CD14-positive monocyte (primary cell): ENCODE results near the gene FAT1. TPM values are rescaled to one million over a fixed set of nuclear protein-coding genes. Genes with fewer than 3 reads are reported as not detected.

Source experiments
- DNase-seq, 3 donors: peaks; one replicate each; pipeline ENCODE4 v3.0.0-alpha.2; 2011 to 2022
- H2AFZ ChIP-seq: 2 replicates; pipeline ENCODE4 v1.6.0; 2012; ENCODE audit warnings: mild to moderate bottlenecking, low read depth, low read length, inconsistent platforms; ENCODE audit not compliant: insufficient read depth, poor library complexity, severe bottlenecking
- H3K27ac ChIP-seq, 2 donors: 1 replicate in 1 of 2; 2 replicates in 1 of 2; pipeline ENCODE4 v1.5.1; 2012 to 2013; ENCODE audit warnings: low read length in 2 of 2, control low read depth in 1 of 2, inconsistent platforms in 1 of 2, low read depth in 1 of 2, mild to moderate bottlenecking in 1 of 2
- H3K27me3 ChIP-seq, 2 donors: one replicate each; pipeline versions ENCODE4 v1.6.0 to v1.6.1; 2011 to 2013; ENCODE audit warnings: low read length in 2 of 2; ENCODE audit not compliant: control insufficient read depth in 2 of 2, insufficient read depth in 2 of 2
- H3K36me3 ChIP-seq, 2 donors: replicated peaks in 1 of 2; 1 replicate in 1 of 2; 2 replicates in 1 of 2; pipeline versions ENCODE4 v1.5.1 to v1.6.1; 2012 to 2013; ENCODE audit warnings: low read length in 2 of 2, control low read depth in 1 of 2, inconsistent platforms in 1 of 2, mild to moderate bottlenecking in 1 of 2; ENCODE audit not compliant: insufficient read depth in 2 of 2, control insufficient read depth in 1 of 2
- H3K4me1 ChIP-seq, 2 donors: 1 replicate in 1 of 2; 2 replicates in 1 of 2; pipeline versions ENCODE4 v1.5.1 to v1.6.1; 2012 to 2013; ENCODE audit warnings: low read length in 2 of 2, control low read depth in 1 of 2, inconsistent platforms in 1 of 2, mild to moderate bottlenecking in 1 of 2, moderate library complexity in 1 of 2; ENCODE audit not compliant: insufficient read depth in 2 of 2, control insufficient read depth in 1 of 2
- H3K4me2 ChIP-seq: replicated peaks from 2 replicates; pipeline ENCODE3; 2012; ENCODE audit warnings: low read length, moderate library complexity, mild to moderate bottlenecking; ENCODE audit not compliant: poor library complexity, severe bottlenecking; ENCODE audit errors: extremely low read depth
- H3K4me3 ChIP-seq, 3 experiments: fragments of 200-600 bp in 1 of 3; sonication (generic) in 1 of 3; replicated peaks in 1 of 3; 1 replicate in 2 of 3; 2 replicates in 1 of 3; pipeline ENCODE4 v1.5.1; 2011 to 2013; ENCODE audit warnings: low read length in 3 of 3, mild to moderate bottlenecking in 3 of 3, control low read depth in 2 of 3, low read depth in 2 of 3, inconsistent platforms in 1 of 3, moderate library complexity in 1 of 3
- H3K79me2 ChIP-seq: 2 replicates; pipeline ENCODE4 v1.6.0; 2012; ENCODE audit warnings: mild to moderate bottlenecking, control low read depth, inconsistent platforms, low read length, moderate library complexity; ENCODE audit not compliant: insufficient read depth
- H3K9ac ChIP-seq: 2 replicates; pipeline ENCODE4 v1.6.0; 2017; ENCODE audit warnings: low read length, mild to moderate bottlenecking; ENCODE audit not compliant: insufficient read depth, poor library complexity, severe bottlenecking
- H3K9me3 ChIP-seq, 2 donors: replicated peaks in 1 of 2; 1 replicate in 1 of 2; 2 replicates in 1 of 2; pipeline versions ENCODE4 v1.5.1 to v1.6.1; 2012 to 2013; ENCODE audit warnings: low read length in 2 of 2, control low read depth in 1 of 2; ENCODE audit not compliant: control insufficient read depth in 1 of 2, insufficient read depth in 1 of 2
- H4K20me1 ChIP-seq: 2 replicates; pipeline ENCODE4 v1.6.0; 2012; ENCODE audit warnings: mild to moderate bottlenecking, low read length, control low read depth, moderate library complexity; ENCODE audit not compliant: insufficient read depth
- H3K27ac Mint-ChIP-seq, 7 donors: one replicate each; pipeline ENCODE4 v1.8.0; 2020; ENCODE audit warnings: mild to moderate bottlenecking in 7 of 7, mixed read lengths in 7 of 7, moderate library complexity in 6 of 7, inconsistent platforms in 2 of 7
- H3K27me3 Mint-ChIP-seq, 3 donors: one replicate each; pipeline ENCODE4 v1.8.0; 2021 to 2022; ENCODE audit warnings: low read depth in 3 of 3, mild to moderate bottlenecking in 3 of 3, mixed read lengths in 3 of 3, moderate library complexity in 3 of 3, inconsistent platforms in 1 of 3
- H3K36me3 Mint-ChIP-seq, 2 donors: one replicate each; pipeline ENCODE4 v1.8.0; 2020; ENCODE audit warnings: mixed read lengths in 2 of 2, inconsistent platforms in 1 of 2, mild to moderate bottlenecking in 1 of 2
- H3K4me1 Mint-ChIP-seq: one replicate; pipeline ENCODE4 v1.8.0; 2020; ENCODE audit warnings: mild to moderate bottlenecking, mixed read lengths
- H3K4me3 Mint-ChIP-seq, 2 donors: one replicate each; pipeline ENCODE4 v1.8.0; 2020; ENCODE audit warnings: mild to moderate bottlenecking in 2 of 2, mixed read lengths in 2 of 2, moderate library complexity in 1 of 2
- H3K9me3 Mint-ChIP-seq, 7 donors: one replicate each; pipeline ENCODE4 v1.8.0; 2020 to 2022; ENCODE audit warnings: mixed read lengths in 7 of 7, mild to moderate bottlenecking in 6 of 7, moderate library complexity in 6 of 7, inconsistent platforms in 2 of 7
- WGBS: methylation state at CpG from one replicate; pipeline ENCODE4 v1.1.5; 2013; ENCODE audit warnings: missing lambda C conversion rate; ENCODE audit not compliant: insufficient coverage; 5-methylcytosine and 5-hydroxymethylcytosine counted together
- intact Hi-C, 2 donors: fragments of 100-400 bp; cut with micrococcal nuclease; formaldehyde crosslinking; loops; one replicate each; pipeline versions ENCODE4 v1.15.0 to v1.15.1; 2023
- polyA plus RNA-seq, 3 donors: library from polyadenylated mRNA; depleted of rRNA in 1 of 3; unstranded in 2 of 3; stranded (reverse) in 1 of 3; fragments of 300-500 nt in 2 of 3; fragments of >200 nt in 1 of 3; fragmentation: Illumina TruSeq in 2 of 3; gene quantifications; 1 replicate in 2 of 3; 2 replicates in 1 of 3; pipeline ENCODE4 v1.2.3, GENCODE V29; 2012 to 2021
- TF ChIP-seq, protein P1 (sequence below): fragments of 200-600 bp; IDR thresholded peaks from one replicate; pipeline ENCODE4 v1.8.0; 2022; ENCODE audit warnings: antibody characterized with exemption, mild to moderate bottlenecking

The FAT1 gene
- polyA plus RNA-seq, 3 donors, result not detected

DNA sequence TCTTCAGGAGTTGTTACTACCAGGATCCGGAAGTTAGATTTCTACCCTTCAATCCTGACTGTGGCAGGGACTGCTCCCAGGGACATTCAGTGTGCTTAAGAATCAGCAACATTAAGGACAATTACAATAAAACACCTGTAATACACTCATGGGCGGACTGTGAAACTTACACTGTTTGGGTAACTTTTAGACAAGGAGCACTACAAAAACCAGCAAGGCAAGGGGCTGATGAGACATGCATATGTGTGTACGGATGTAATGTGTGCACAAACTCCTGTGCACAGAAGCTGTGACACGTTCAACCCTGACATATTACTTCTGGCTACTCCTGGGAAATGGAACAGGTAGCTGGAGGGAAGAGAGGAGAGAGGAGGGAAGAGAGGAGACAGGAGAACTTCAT, 75.8 kb downstream of the FAT1 start:
- no peak overlapping the region for H3K9ac ChIP-seq
- H3K27me3 Mint-ChIP-seq, result peaks cover 0 to 3% (median 1%) of the 10 kb centered on the region in 3 donors
- H3K4me3 Mint-ChIP-seq, result no peak overlapping the region
- no peak overlapping the region for H3K4me3 ChIP-seq
- H4K20me1 ChIP-seq, result no peaks in the 10 kb centered on the region
- no CpG with 5 or more reads among the region's 4 CpGs for WGBS
- DNase-seq, result no peak
- no peaks in the 10 kb centered on the region for H3K4me1 ChIP-seq
- H3K79me2 ChIP-seq, result no peaks in the 10 kb centered on the region
- H3K36me3 ChIP-seq, result no peaks in the 10 kb centered on the region
- no peak overlapping the region for H2AFZ ChIP-seq
- TF ChIP-seq, protein P1, sequence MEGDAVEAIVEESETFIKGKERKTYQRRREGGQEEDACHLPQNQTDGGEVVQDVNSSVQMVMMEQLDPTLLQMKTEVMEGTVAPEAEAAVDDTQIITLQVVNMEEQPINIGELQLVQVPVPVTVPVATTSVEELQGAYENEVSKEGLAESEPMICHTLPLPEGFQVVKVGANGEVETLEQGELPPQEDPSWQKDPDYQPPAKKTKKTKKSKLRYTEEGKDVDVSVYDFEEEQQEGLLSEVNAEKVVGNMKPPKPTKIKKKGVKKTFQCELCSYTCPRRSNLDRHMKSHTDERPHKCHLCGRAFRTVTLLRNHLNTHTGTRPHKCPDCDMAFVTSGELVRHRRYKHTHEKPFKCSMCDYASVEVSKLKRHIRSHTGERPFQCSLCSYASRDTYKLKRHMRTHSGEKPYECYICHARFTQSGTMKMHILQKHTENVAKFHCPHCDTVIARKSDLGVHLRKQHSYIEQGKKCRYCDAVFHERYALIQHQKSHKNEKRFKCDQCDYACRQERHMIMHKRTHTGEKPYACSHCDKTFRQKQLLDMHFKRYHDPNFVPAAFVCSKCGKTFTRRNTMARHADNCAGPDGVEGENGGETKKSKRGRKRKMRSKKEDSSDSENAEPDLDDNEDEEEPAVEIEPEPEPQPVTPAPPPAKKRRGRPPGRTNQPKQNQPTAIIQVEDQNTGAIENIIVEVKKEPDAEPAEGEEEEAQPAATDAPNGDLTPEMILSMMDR, result no peak
- H3K36me3 Mint-ChIP-seq, result no peaks in the 10 kb centered on the region
- no peaks in the 10 kb centered on the region for H3K4me1 Mint-ChIP-seq
- no peaks in the 10 kb centered on the region for H3K27me3 ChIP-seq
- no peaks in the 10 kb centered on the region for H3K9me3 ChIP-seq
- no peak overlapping the region for H3K27ac ChIP-seq
- peaks cover 0 to 10% (median 4%) of the 10 kb centered on the region in 7 donors for H3K9me3 Mint-ChIP-seq
- no peak overlapping the region for H3K4me2 ChIP-seq
- intact Hi-C loops, result no loop called here
- H3K27ac Mint-ChIP-seq, result no peak overlapping the region

- intact Hi-C loops, result no loop called here
- DNase-seq, result no peak
- Histone ChIP-seq H3K27ac (no peak overlapping the region), H3K27me3 (no peaks in the 10 kb centered on the region), H3K79me2 (no peaks in the 10 kb centered on the region), H3K9me3 (no peaks in the 10 kb centered on the region), H3K36me3 (no peaks in the 10 kb centered on the region), H4K20me1 (no peaks in the 10 kb centered on the region), H3K4me3 (no peak overlapping the region), H3K9ac (no peak overlapping the region), H3K4me1 (no peaks in the 10 kb centered on the region), H2AFZ (no peak overlapping the region), H3K4me2 (no peak overlapping the region)
- Mint-ChIP-seq H3K4me1 (no peaks in the 10 kb centered on the region), H3K9me3 (peaks cover 0 to 7% (median 1%) of the 10 kb centered on the region in 7 donors), H3K27me3 (peaks cover 0 to 3% (median 0%) of the 10 kb centered on the region in 3 donors), H3K4me3 (no peak overlapping the region), H3K27ac (no peak overlapping the region), H3K36me3 (no peaks in the 10 kb centered on the region)
- TF ChIP-seq, protein P1, result no peak
- 90% methylated on average over 6 of the region's 9 CpGs for WGBS
Observed at GRCh38 chr4:186644737-186645261, 78.9 kb downstream of the FAT1 start.
